Measurements from ENCODE around the gene COX6B1.
"Not testable (repeated sequence)": the region's sequence is repeated elsewhere in the genome, so short reads cannot be mapped to it uniquely, and the experiment has no call there.

COX6B1 gene

GRCh38 chr19:35655600-35655999 lies 7.5 kb downstream of the COX6B1 start:
- intact Hi-C loops (cut with DNase I): no loop called here
- no peak for DNase-seq

GRCh38 chr19:35656700-35657099 lies 8.6 kb downstream of the COX6B1 start:
- intact Hi-C loops (cut with DNase I): no loop called here
- DNase-seq: no peak

GRCh38 chr19:35657904-35658700 lies 10.0 kb downstream of the COX6B1 start:
- DNase-seq: no peak
- intact Hi-C loops (cut with DNase I): no loop called here

- DNase-seq: no peak
- intact Hi-C loops (cut with DNase I): no loop called here
Observed at GRCh38 chr19:35661995-35662340, 13.8 kb downstream of the COX6B1 start.

GRCh38 chr19:35663981-35664380 lies 15.9 kb downstream of the COX6B1 start:
- no peak for DNase-seq
- intact Hi-C loops (cut with DNase I): no loop called here

- no peak for DNase-seq
- intact Hi-C loops (cut with DNase I): no loop called here
Observed at GRCh38 chr19:35665157-35665556, 17.0 kb downstream of the COX6B1 start.

GRCh38 chr19:35665604-35666003 lies 17.5 kb downstream of the COX6B1 start:
- no peak for DNase-seq
- intact Hi-C loops (cut with DNase I): no loop called here

GRCh38 chr19:35666251-35666913 lies 18.3 kb downstream of the COX6B1 start, which contains the start of gene UPK1A:
UPK1A (plus strand) TSS chr19:35666517; CDS start chr19:35666813, 296 bp downstream.
- no peak for DNase-seq
- intact Hi-C loops (cut with DNase I): no loop called here

GRCh38 chr19:35669566-35669965 lies 21.4 kb downstream of the COX6B1 start:
- no peak for DNase-seq
- intact Hi-C loops (cut with DNase I): no loop called here

GRCh38 chr19:35669974-35670373 lies 21.9 kb downstream of the COX6B1 start:
- intact Hi-C loops (cut with DNase I): no loop called here

GRCh38 chr19:35670686-35671085 lies 22.6 kb downstream of the COX6B1 start:
- no peak for DNase-seq
- intact Hi-C loops (cut with DNase I): no loop called here

More at GRCh38 chr19:35669974-35670373, 21.9 kb downstream of the COX6B1 start:
- DNase-seq: no peak

GRCh38 chr19:35671818-35672217 lies 23.7 kb downstream of the COX6B1 start:
- peak in 5 of 42 donors; percentile 5 to 25 (median 16) for DNase-seq
- intact Hi-C loops (cut with DNase I): no loop called here

- intact Hi-C loops (cut with DNase I): no loop called here
- no peak for DNase-seq
Observed at GRCh38 chr19:35673121-35673804, 25.1 kb downstream of the COX6B1 start.

- intact Hi-C loops (cut with DNase I): no loop called here
- DNase-seq: no peak
Observed at GRCh38 chr19:35675589-35676140, 27.5 kb downstream of the COX6B1 start.

- no peak for DNase-seq
- intact Hi-C loops (cut with DNase I): no loop called here
Observed at GRCh38 chr19:35689836-35690235, 41.7 kb downstream of the COX6B1 start.

GRCh38 chr19:35691106-35691505 lies 43.0 kb downstream of the COX6B1 start:
- intact Hi-C loops (cut with DNase I); DNase-seq: not testable (repeated sequence)

GRCh38 chr19:35692010-35692409 lies 43.9 kb downstream of the COX6B1 start:
- no peak for DNase-seq
- intact Hi-C loops (cut with DNase I): no loop called here

GRCh38 chr19:35693422-35693821 lies 45.3 kb downstream of the COX6B1 start:
- intact Hi-C loops (cut with DNase I): loop anchor here (1.0 kb wide), 1 partner anchor 24 kb away; no protein-coding TSS in a partner anchor
- DNase-seq: no peak

- intact Hi-C loops (cut with DNase I): loop anchor here (1.0 kb wide), 1 partner anchor 23 kb away; no protein-coding TSS in a partner anchor
- DNase-seq: peak; percentile 72 to 95 (median 89)
Observed at GRCh38 chr19:35693835-35694599, 45.9 kb downstream of the COX6B1 start.

Measured in head of caudate nucleus (tissue), 42 donors.